ENCODE data around the gene DNAJB1. TPM values are rescaled to one million over a fixed set of nuclear protein-coding genes. Genes with fewer than 3 reads are reported as not detected.
A peak's percentile ranks its signal among the peaks of the same experiment; 100 is the strongest.

Gene DNAJB1
- total RNA-seq, 4 donors from 2014 or later: 12.3 to 27.3 (median 16.6) TPM

DNA sequence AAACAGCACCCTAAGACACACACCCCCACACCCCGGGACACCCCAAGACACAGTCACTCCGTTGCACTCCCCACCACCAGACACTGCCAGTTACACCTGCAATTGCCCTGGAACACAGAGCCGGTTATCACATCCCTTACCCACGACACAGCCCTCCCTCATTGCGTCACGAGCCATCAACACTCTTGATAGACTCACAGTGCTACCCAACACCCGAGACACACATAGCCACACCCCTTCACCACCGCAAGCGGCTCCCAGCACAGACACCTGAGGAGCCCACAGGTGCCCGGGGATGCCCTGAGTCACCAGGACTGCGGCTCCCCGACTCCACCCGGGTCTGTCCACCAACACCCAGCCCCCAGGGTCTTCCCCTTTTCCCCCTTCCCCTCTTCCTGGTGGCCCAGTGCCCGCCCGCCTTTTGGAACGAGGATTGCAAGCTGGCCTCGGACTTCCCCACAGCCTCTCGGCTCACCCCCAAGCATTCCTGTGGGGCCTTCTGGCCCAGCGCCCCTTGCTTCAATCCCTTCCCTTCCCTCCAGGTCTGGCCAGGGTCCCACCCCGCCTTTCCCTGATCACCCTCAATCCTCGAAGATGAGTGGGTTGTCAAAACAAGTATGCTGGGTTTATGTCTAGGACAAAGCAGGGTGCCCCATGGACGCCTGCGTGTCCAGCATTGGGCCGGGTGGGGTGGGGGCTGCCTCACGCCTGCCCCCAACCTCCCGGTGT is 41.4 kb downstream of the DNAJB1 start:
- in situ Hi-C loops (cut with MboI; ENCODE audit: low sequenced_read_pairs in 4 of 4): no loop called here
- Histone ChIP-seq H3K4me3 (no peak overlapping the region), H3K36me3 (peaks cover 0 to 29% of the 10 kb centered on the region in 2 donors), H3K27ac (no peak overlapping the region), H3K27me3 (peaks cover 27 to 39% (median 33%) of the 10 kb centered on the region in 3 donors), H3K9me3 (no peaks in the 10 kb centered on the region), H3K4me1 (peaks cover 5 to 15% of the 10 kb centered on the region in 2 donors)
- intact Hi-C loops (cut with DNase I; ENCODE audit: low total_unique reads): no loop called here
- ATAC-seq (no peak), DNase-seq (no peak)
- no peak for TF ChIP-seq CTCF (IDR thresholded peaks at IDR 0.05 in 4 of 5, conservative IDR thresholded peaks at IDR 0.05 in 1 of 5)
- TF ChIP-seq POLR2A (IDR thresholded peaks at IDR 0.05): no peak

GRCh38 chr19:14476327-14476672 is 41.9 kb downstream of the DNAJB1 start:
- Histone ChIP-seq H3K27me3 (peaks cover 27 to 39% (median 33%) of the 10 kb centered on the region in 3 donors), H3K4me3 (no peak overlapping the region), H3K9me3 (no peaks in the 10 kb centered on the region), H3K4me1 (peaks cover 5 to 15% of the 10 kb centered on the region in 2 donors), H3K27ac (no peak overlapping the region), H3K36me3 (peaks cover 0 to 29% of the 10 kb centered on the region in 2 donors)
- in situ Hi-C loops (cut with MboI; ENCODE audit: low sequenced_read_pairs in 4 of 4) (no loop called here), intact Hi-C loops (cut with DNase I; ENCODE audit: low total_unique reads) (no loop called here)
- TF ChIP-seq CTCF (IDR thresholded peaks at IDR 0.05 in 4 of 5, conservative IDR thresholded peaks at IDR 0.05 in 1 of 5) (no peak), POLR2A (IDR thresholded peaks at IDR 0.05) (no peak)
- DNase-seq (no peak), ATAC-seq (no peak)

GRCh38 chr19:14475251-14476073 is 42.7 kb downstream of the DNAJB1 start, which contains the start of gene PTGER1:
Gene PTGER1, minus strand, starts transcription at chr19:14475354. Its CDS starts 1,034 bp downstream, at chr19:14474320.
- H3K27ac ChIP-seq: no peak within 1 kb of the TSS
- no peak for DNase-seq
- TF ChIP-seq CTCF (IDR thresholded peaks at IDR 0.05 in 4 of 5, conservative IDR thresholded peaks at IDR 0.05 in 1 of 5) (peak in 1 of 5 experiments; percentile 10), POLR2A (IDR thresholded peaks at IDR 0.05) (no peak)
- H3K36me3 ChIP-seq: peaks cover 0 to 31% of the 10 kb centered on the region in 2 donors
- in situ Hi-C loops (cut with MboI; ENCODE audit: low sequenced_read_pairs in 4 of 4): no loop called here
- H3K9me3 ChIP-seq: no peaks in the 10 kb centered on the region
- no peak for ATAC-seq
- H3K4me1 ChIP-seq: peaks cover 5 to 15% of the 10 kb centered on the region in 2 donors
- H3K4me3 ChIP-seq: no peak within 1 kb of the TSS
- peaks cover 27 to 39% (median 33%) of the 10 kb centered on the region in 3 donors for H3K27me3 ChIP-seq
- intact Hi-C loops (cut with DNase I; ENCODE audit: low total_unique reads): no loop called here

- in situ Hi-C loops (cut with MboI; ENCODE audit: low sequenced_read_pairs in 4 of 4) (no loop called here), intact Hi-C loops (cut with DNase I; ENCODE audit: low total_unique reads) (no loop called here)
- Histone ChIP-seq H3K4me1 (peaks cover 5 to 15% of the 10 kb centered on the region in 2 donors), H3K36me3 (peaks cover 0 to 33% of the 10 kb centered on the region in 2 donors), H3K27me3 (peaks cover 27 to 39% (median 33%) of the 10 kb centered on the region in 3 donors), H3K9me3 (no peaks in the 10 kb centered on the region), H3K27ac (no peak overlapping the region), H3K4me3 (no peak overlapping the region)
- DNase-seq: no peak
- ATAC-seq: no peak
- TF ChIP-seq POLR2A (IDR thresholded peaks at IDR 0.05) (no peak), CTCF (IDR thresholded peaks at IDR 0.05 in 4 of 5, conservative IDR thresholded peaks at IDR 0.05 in 1 of 5) (no peak)
Measured at GRCh38 chr19:14474827-14475226, 43.4 kb downstream of the DNAJB1 start.
